Measurements from ENCODE around the gene APC2. TPM values are rescaled to one million over a fixed set of nuclear protein-coding genes. Genes with fewer than 3 reads are reported as not detected.

Gene APC2
- total and polyA plus RNA-seq, 12 donors, result 0.06 to 12.9 (median 0.77) TPM

DNA sequence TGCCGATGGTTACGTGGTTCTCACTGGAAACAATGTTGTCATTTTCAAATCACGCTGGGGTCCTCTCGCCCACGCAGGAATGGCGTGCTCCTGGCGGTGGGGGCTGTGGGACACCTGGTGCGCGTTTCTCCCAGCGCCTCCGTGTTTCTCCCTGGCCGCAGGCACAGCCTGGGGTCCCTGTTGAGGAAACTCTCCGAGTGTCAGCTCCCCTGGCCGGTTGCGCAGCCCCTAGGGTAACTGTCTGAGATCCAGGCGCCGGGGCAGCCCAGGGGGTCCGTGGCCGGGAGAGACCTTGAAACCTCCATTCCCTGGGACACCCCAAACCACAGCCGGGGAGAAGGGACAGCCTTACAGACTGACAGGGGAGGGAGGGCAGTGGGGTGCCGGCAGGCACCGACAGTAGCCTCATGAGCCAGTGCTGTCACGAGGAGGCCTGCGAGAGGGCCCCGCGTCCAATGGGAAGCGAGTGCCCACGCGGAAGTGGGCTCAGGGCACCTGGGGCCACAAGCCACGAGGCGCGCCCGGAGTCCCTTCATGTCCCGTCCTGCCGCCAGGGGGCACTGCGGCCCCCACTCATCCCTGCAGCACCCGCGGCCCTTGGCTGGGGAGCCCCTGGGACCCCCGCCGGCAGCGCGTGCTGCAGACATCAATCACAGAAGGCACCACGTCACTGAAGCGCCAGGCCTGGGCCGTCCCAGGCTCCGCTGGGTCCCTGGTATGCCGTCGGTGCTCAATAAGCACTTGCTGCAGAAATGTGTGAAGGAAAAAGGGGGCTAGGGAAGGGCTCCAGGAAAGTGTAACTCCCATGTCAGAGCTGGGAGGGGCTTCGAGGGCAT, 53.4 kb downstream of the APC2 start:
- 10 to 19% (median 12%) methylated on average over 10 to 49 of the region's 49 CpGs for WGBS, 4 donors
- Histone ChIP-seq H3K27ac (no peak overlapping the region), H3K4me1 (replicated peaks in 1 of 2) (peaks cover 0 to under 1% of the 10 kb centered on the region in 2 donors), H3K9me3 (replicated peaks in 1 of 3) (no peaks in the 10 kb centered on the region), H3K4me3 (no peak overlapping the region), H3K27me3 (no peaks in the 10 kb centered on the region), H3K36me3 (replicated peaks in 1 of 2) (no peaks in the 10 kb centered on the region)
- DNase-seq, result peak in 2 of 7 donors; percentile 61
- no peak for TF ChIP-seq POLR2A (IDR thresholded peaks at IDR 0.05)
- TF ChIP-seq, protein P1, sequence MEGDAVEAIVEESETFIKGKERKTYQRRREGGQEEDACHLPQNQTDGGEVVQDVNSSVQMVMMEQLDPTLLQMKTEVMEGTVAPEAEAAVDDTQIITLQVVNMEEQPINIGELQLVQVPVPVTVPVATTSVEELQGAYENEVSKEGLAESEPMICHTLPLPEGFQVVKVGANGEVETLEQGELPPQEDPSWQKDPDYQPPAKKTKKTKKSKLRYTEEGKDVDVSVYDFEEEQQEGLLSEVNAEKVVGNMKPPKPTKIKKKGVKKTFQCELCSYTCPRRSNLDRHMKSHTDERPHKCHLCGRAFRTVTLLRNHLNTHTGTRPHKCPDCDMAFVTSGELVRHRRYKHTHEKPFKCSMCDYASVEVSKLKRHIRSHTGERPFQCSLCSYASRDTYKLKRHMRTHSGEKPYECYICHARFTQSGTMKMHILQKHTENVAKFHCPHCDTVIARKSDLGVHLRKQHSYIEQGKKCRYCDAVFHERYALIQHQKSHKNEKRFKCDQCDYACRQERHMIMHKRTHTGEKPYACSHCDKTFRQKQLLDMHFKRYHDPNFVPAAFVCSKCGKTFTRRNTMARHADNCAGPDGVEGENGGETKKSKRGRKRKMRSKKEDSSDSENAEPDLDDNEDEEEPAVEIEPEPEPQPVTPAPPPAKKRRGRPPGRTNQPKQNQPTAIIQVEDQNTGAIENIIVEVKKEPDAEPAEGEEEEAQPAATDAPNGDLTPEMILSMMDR (IDR thresholded peaks at IDR 0.05), result peak; percentile 33 to 70 (median 56)
- intact Hi-C loops (cut with DNase I), result no loop called here

DNA sequence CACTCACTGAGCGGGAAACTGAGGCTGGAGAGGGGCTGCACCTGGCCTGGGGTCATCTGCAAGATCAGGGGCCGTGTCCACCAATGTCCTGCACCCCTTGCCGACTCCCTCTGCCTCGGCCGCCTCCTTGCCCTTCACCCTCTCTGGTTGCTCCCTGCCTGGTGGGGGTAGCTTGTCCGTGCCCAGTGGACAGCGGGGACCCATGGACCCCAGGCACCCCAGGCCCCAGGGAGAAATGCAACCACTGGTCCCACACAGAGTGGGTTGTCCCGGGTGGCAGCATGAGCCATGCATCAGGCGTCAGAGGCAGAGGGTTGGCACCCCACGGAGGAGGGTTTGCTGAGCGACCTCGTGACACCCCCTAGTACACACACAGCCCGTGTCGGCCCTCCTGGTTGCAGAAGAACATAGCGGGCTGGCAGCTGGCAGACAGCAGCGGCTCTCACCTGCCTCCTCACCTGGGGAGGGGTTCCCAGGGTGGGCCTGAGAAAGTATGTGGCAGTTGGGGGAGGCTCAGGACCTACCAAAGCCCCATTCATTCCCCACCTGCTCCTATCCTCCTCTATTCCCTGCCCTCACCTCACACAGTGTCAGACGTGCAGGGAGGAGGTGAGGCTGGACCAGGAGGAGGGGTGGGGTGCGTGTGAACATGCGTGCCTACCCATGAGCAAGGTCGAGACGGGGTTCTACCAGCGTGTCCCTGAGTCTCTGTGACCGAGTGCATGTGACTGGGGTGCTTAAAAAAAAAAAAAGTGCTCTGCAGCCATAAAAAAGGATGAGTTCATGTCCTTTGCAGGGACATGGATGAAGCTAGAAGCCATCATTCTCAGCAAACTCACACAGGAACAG, 54.2 kb downstream of the APC2 start:
- Histone ChIP-seq H3K27me3 (no peaks in the 10 kb centered on the region), H3K36me3 (replicated peaks in 1 of 2) (no peaks in the 10 kb centered on the region), H3K9me3 (replicated peaks in 1 of 3) (no peaks in the 10 kb centered on the region), H3K4me1 (replicated peaks in 1 of 2) (peaks cover 0 to 3% of the 10 kb centered on the region in 2 donors), H3K4me3 (no peak overlapping the region), H3K27ac (no peak overlapping the region)
- no peak for DNase-seq
- WGBS, 4 donors, result 33 to 50% (median 40%) methylated on average over 16 to 23 of the region's 23 CpGs
- intact Hi-C loops (cut with DNase I), result no loop called here
- TF ChIP-seq, protein P1 (IDR thresholded peaks at IDR 0.05), result no peak
- TF ChIP-seq POLR2A (IDR thresholded peaks at IDR 0.05), result no peak

DNA sequence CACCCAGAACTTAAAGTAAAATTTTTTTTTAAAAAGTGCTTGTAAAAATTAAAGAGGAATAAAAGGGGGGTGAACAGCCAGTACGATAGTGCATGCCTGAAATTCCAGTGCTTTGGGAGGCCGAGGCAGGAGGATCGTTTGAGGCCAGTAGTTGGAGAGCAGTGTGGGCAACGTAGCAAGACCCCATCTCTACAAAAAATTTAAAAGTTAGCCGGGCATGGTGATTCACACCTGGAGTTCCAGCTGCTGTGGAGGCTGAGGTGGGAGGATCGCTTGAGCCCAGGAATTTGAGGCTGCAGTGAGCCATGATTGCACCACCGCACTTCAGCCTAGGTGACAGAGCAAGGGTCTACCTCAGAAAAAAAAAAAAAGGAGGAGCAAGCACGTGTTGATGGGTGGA, 55.1 kb downstream of the APC2 start:
- TF ChIP-seq, protein P1 (IDR thresholded peaks at IDR 0.05), result no peak
- TF ChIP-seq POLR2A (IDR thresholded peaks at IDR 0.05), result no peak
- intact Hi-C loops (cut with DNase I), result no loop called here
- H3K4me3 ChIP-seq, result no peak overlapping the region
- no peak overlapping the region for H3K27ac ChIP-seq
- 78 to 81% (median 80%) methylated on average over 8 of the region's 8 CpGs for WGBS, 4 donors
- DNase-seq, result no peak
- peaks cover 0 to 3% of the 10 kb centered on the region in 2 donors for H3K4me1 ChIP-seq (replicated peaks in 1 of 2)
- no peaks in the 10 kb centered on the region for H3K36me3 ChIP-seq (replicated peaks in 1 of 2)
- no peaks in the 10 kb centered on the region for H3K9me3 ChIP-seq (replicated peaks in 1 of 3)
- H3K27me3 ChIP-seq, result no peaks in the 10 kb centered on the region
